Lung (tissue), 12 donors: Measurements from ENCODE around the gene ZBTB46. TPM values are rescaled to one million over a fixed set of nuclear protein-coding genes. Genes with fewer than 3 reads are reported as not detected.

Experiments
- ATAC-seq: fragments of 200-7000 bp; cut with Tn5 transposase; one replicate; pipeline ENCODE4 v1.9.1; 2020; ENCODE audit warnings: moderate number of reproducible peaks; ENCODE audit not compliant: insufficient read depth, low FRiP score
- DNase-seq, 3 donors: peaks; one replicate each; pipeline ENCODE4 v3.0.0-alpha.2; 2013 to 2017
- H3K27ac ChIP-seq, 2 donors: one replicate each; pipeline ENCODE4 v1.5.1; 2013; ENCODE audit warnings: mild to moderate bottlenecking in 2 of 2, moderate library complexity in 2 of 2, control low read depth in 1 of 2, inconsistent platforms in 1 of 2, low read depth in 1 of 2, low read length in 1 of 2
- H3K27me3 ChIP-seq, 3 donors: one replicate each; pipeline ENCODE4 v1.5.1; 2013; ENCODE audit warnings: low read length in 2 of 3; ENCODE audit not compliant: control insufficient read depth in 3 of 3, insufficient read depth in 3 of 3
- H3K36me3 ChIP-seq, 4 donors: one replicate each; pipeline ENCODE4 v1.5.1; 2013; ENCODE audit warnings: low read length in 4 of 4, mild to moderate bottlenecking in 1 of 4, moderate library complexity in 1 of 4; ENCODE audit not compliant: control insufficient read depth in 4 of 4, insufficient read depth in 4 of 4
- H3K4me1 ChIP-seq, 5 donors: one replicate each; pipeline ENCODE4 v1.5.1; 2013; ENCODE audit warnings: low read length in 5 of 5, mild to moderate bottlenecking in 2 of 5, moderate library complexity in 1 of 5; ENCODE audit not compliant: control insufficient read depth in 5 of 5, insufficient read depth in 5 of 5
- H3K4me3 ChIP-seq: one replicate; pipeline ENCODE4 v1.5.1; 2013; ENCODE audit warnings: mild to moderate bottlenecking, control low read depth, moderate library complexity
- H3K9ac ChIP-seq, 2 donors: one replicate each; pipeline ENCODE4 v1.5.1; 2013; ENCODE audit warnings: low read length in 2 of 2, control low read depth in 1 of 2; ENCODE audit not compliant: insufficient read depth in 1 of 2
- H3K9me3 ChIP-seq, 4 donors: one replicate each; pipeline ENCODE4 v1.5.1; 2013; ENCODE audit warnings: low read length in 3 of 4, mild to moderate bottlenecking in 1 of 4, moderate library complexity in 1 of 4; ENCODE audit not compliant: control insufficient read depth in 4 of 4, insufficient read depth in 3 of 4
- CTCF ChIP-seq: IDR thresholded peaks from 2 replicates; pipeline ENCODE4 v1.5.1; 2012; ENCODE audit warnings: mild to moderate bottlenecking; ENCODE audit errors: control extremely low read depth, extremely low read depth
- WGBS, 2 donors: extraction: QIAGEN DNeasy Blood & Tissue Kit; methylation state at CpG; one replicate each; pipeline ENCODE4 v1.1.7; 2013; 5-methylcytosine and 5-hydroxymethylcytosine counted together
- polyA plus RNA-seq, 2 donors: library from polyadenylated mRNA; stranded (reverse); fragments of 200-250 nt; gene quantifications; one replicate each; pipeline ENCODE4 v1.2.1, GENCODE V29; 2013
- total RNA-seq, 2 donors: library from RNA; depleted of rRNA in 1 of 2; stranded (reverse); fragments of >200 nt in 1 of 2; gene quantifications; one replicate each; pipeline ENCODE4 v1.2.1, GENCODE V29; 2014 to 2021
- donor health status: control.
- donor health status: control.
- donor health status: Bipolar disorder and iron deficiency.
- donor health status: healthy.
- donor health status: DM: yes; HTN: yes; CAD: no.

Gene ZBTB46
- total and polyA plus RNA-seq, 4 donors: 3.4 to 15.3 (median 7.6) TPM

- H3K9me3 ChIP-seq: no peaks in the 10 kb centered on the region
- peaks cover 0 to 4% (median 3%) of the 10 kb centered on the region in 4 donors for H3K36me3 ChIP-seq
- no peaks in the 10 kb centered on the region for H3K27me3 ChIP-seq
- peaks cover 0 to 4% (median 0%) of the 10 kb centered on the region in 5 donors for H3K4me1 ChIP-seq
- no peak for TF ChIP-seq CTCF
- no peak for ATAC-seq
- H3K27ac ChIP-seq: no peak overlapping the region
- no peak for DNase-seq
- 91 to 95% methylated on average over 30 of the region's 30 CpGs for WGBS, 2 donors
- no peak overlapping the region for H3K9ac ChIP-seq
- no peak overlapping the region for H3K4me3 ChIP-seq
Observed at GRCh38 chr20:63795178-63795830, 35.8 kb downstream of the ZBTB46 start.

- no peaks in the 10 kb centered on the region for H3K27me3 ChIP-seq
- no peak overlapping the region for H3K4me3 ChIP-seq
- WGBS, 2 donors: 88 to 93% methylated on average over 14 of the region's 14 CpGs
- DNase-seq: no peak
- H3K27ac ChIP-seq: no peak overlapping the region
- peaks cover 0 to 4% (median 0%) of the 10 kb centered on the region in 5 donors for H3K4me1 ChIP-seq
- H3K36me3 ChIP-seq: peaks cover 0 to 10% (median 8%) of the 10 kb centered on the region in 4 donors
- no peak overlapping the region for H3K9ac ChIP-seq
- H3K9me3 ChIP-seq: no peaks in the 10 kb centered on the region
- no peak for TF ChIP-seq CTCF
- ATAC-seq: no peak
Observed at GRCh38 chr20:63794614-63795013, 36.5 kb downstream of the ZBTB46 start.

DNA sequence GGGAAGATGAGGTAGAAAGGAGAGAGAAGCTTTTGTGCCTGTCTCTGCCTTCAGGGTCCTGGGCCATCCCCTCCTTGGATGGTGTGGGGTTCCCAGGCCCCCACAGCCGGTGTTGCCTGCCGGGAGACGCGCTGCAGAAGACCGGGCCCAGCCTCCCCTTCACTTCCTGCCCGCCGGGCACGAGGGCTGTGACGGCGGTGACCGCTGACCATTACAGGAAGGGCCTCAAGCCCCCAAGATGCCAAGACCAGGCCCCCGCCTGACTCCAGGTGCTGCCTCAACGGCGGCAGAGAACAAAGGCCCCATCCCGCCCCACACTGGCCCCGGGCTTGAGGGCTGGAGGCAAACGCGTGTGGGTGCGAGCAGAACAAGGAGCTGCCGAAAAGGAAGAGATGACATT lies 38.2 kb downstream of the ZBTB46 start:
- Histone ChIP-seq H3K27me3 (no peaks in the 10 kb centered on the region), H3K9ac (no peak overlapping the region), H3K9me3 (no peaks in the 10 kb centered on the region), H3K4me1 (peaks cover 0 to 4% (median 0%) of the 10 kb centered on the region in 5 donors), H3K36me3 (peaks cover 0 to 15% (median 9%) of the 10 kb centered on the region in 4 donors), H3K4me3 (no peak overlapping the region), H3K27ac (peak overlapping the region in 1 of 2 donors; percentile 23)
- 70 to 71% methylated on average over 20 of the region's 20 CpGs for WGBS, 2 donors
- ATAC-seq (no peak), DNase-seq (no peak)
- TF ChIP-seq CTCF: no peak
